Measurements from ENCODE around the gene ZNF326. TPM values are rescaled to one million over a fixed set of nuclear protein-coding genes. Genes with fewer than 3 reads are reported as not detected.
A peak's percentile ranks its signal among the peaks of the same experiment; 100 is the strongest.

ZNF326 gene
- total and polyA plus RNA-seq, 2 of the 4 experiments (the other 2 are of a cell fraction): 4.5 to 17.0 TPM

GRCh38 chr1:89958851-89959654 is 35.9 kb upstream of the ZNF326 start:
- H4K5ac ChIP-seq (ENCODE audit: low read depth, low read length): no peak overlapping the region
- H2BK15ac ChIP-seq (ENCODE audit: low read depth, low read length): no peak overlapping the region
- TF ChIP-seq CEBPB (IDR thresholded peaks at IDR 0.05; ENCODE audit: low read depth, low read length) (no peak), USF2 (IDR thresholded peaks at IDR 0.05; ENCODE audit: low read depth, low read length) (no peak)
- H3K79me1 ChIP-seq (ENCODE audit: low read depth in 1 of 2, low read length in 2 of 2): 0 out of 4 replicates have a peak, but pooled peaks cover 0 to 5% of the 10 kb centered on the region in 2 experiments
- peaks cover 8% of the 10 kb centered on the region for H3K9me1 ChIP-seq (ENCODE audit: insufficient read depth, low read length)
- H4K20me1 ChIP-seq (ENCODE audit: insufficient read depth, low read length): 0 out of 2 replicates have a peak, but pooled peaks cover 5% of the 10 kb centered on the region
- no peak overlapping the region for H2AK5ac ChIP-seq (ENCODE audit: low read depth, low read length)
- no TSS peak for BruUV-seq (replicated peaks)
- H3K9me3 ChIP-seq (ENCODE audit: control insufficient read depth, insufficient read depth, low read length): peaks cover 1% of the 10 kb centered on the region; the same call in 1 of the 2 replicates
- 0 out of 2 replicates have a peak overlapping the region, but pooled peaks have one; percentile 28 for H2BK20ac ChIP-seq (ENCODE audit: low read depth, low read length)
- no peak overlapping the region for H3K4me2 ChIP-seq (ENCODE audit: low read depth, low read length)
- in situ Hi-C loops (cut with MboI; ENCODE audit: low sequenced_read_pairs) (no loop called here), intact Hi-C loops (cut with micrococcal nuclease) (no loop called here), dilution Hi-C loops (cut with HindIII; ENCODE audit: low sequenced_read_pairs, unreplicated experiment) (no loop called here)
- POLR2A ChIA-PET (ENCODE audit: unreplicated experiment): no interaction called here
- no peak overlapping the region for H2BK5ac ChIP-seq (ENCODE audit: low read depth, low read length, poor library complexity, severe bottlenecking)
- H4K91ac ChIP-seq (ENCODE audit: insufficient read depth, low read depth, low read length): no peak overlapping the region
- CTCF ChIA-PET: no interaction called here
- no peak overlapping the region for H4K8ac ChIP-seq (ENCODE audit: low read depth in 2 of 2, low read length in 2 of 2)
- no peak overlapping the region for H3K4ac ChIP-seq (ENCODE audit: low read depth, low read length)
- ATAC-seq (ENCODE audit: low read depth): no peak
- peaks cover 6% of the 10 kb centered on the region for H3K4me1 ChIP-seq (ENCODE audit: control insufficient read depth, insufficient read depth, low read length)
- no peak overlapping the region for H3K23ac ChIP-seq (ENCODE audit: low read depth, low read length)
- H3K27me3 ChIP-seq (ENCODE audit: control insufficient read depth, insufficient read depth, low read length): no peaks in the 10 kb centered on the region
- H3K14ac ChIP-seq (replicated peaks; ENCODE audit: low read depth, low read length): no peak overlapping the region
- H3K18ac ChIP-seq (ENCODE audit: low read depth, low read length): no peak overlapping the region
- H3K4me3 ChIP-seq (ENCODE audit: insufficient read depth, low read depth, low read length): no peak overlapping the region
- H3K56ac ChIP-seq (ENCODE audit: extremely low read depth, insufficient read depth, low read length): no peak overlapping the region
- H2BK120ac ChIP-seq (ENCODE audit: low read depth, low read length): no peak overlapping the region
- H2AK9ac ChIP-seq (replicated peaks; ENCODE audit: low read depth, low read length, poor library complexity): no peak overlapping the region
- no peak for DNase-seq
- no peak overlapping the region for H2AFZ ChIP-seq (replicated peaks; ENCODE audit: low read length, poor library complexity)
- H3K36me3 ChIP-seq (ENCODE audit: control insufficient read depth, insufficient read depth, low read length): no peaks in the 10 kb centered on the region
- WGBS, 2 experiments (ENCODE audit: extremely low coverage in 2 of 2, insufficient read length in 1 of 2): 75% methylated on average over 2 of the region's 7 CpGs; no CpG with 5 or more reads in 1 of the 2 experiments
- no peak overlapping the region for H3K27ac ChIP-seq (ENCODE audit: insufficient read depth, low read length)
- no peak overlapping the region for H3K9ac ChIP-seq (ENCODE audit: low read depth, low read length)
